Activated CD8-positive, alpha-beta memory T cell treated with anti-CD3 and anti-CD28 coated beads, Interleukin-2, amount 50 U/mL, for 1 hour (primary cell): Measurements from ENCODE around the gene PRSS36.
A peak's percentile ranks its signal among the peaks of the same experiment; 100 is the strongest.
"Not testable (repeated sequence)": the region's sequence is repeated elsewhere in the genome, so short reads cannot be mapped to it uniquely, and the experiment has no call there.

Experiments used
- DNase-seq: peaks from one replicate; pipeline ENCODE4 v3.0.0-alpha.2; 2020; ENCODE audit errors: extremely low read depth

Gene PRSS36

GRCh38 chr16:31142109-31143010, 7.5 kb downstream of the PRSS36 start:
- DNase-seq: peak; percentile 84

- no peak for DNase-seq
Measured at GRCh38 chr16:31141489-31142108, 8.3 kb downstream of the PRSS36 start.

DNA sequence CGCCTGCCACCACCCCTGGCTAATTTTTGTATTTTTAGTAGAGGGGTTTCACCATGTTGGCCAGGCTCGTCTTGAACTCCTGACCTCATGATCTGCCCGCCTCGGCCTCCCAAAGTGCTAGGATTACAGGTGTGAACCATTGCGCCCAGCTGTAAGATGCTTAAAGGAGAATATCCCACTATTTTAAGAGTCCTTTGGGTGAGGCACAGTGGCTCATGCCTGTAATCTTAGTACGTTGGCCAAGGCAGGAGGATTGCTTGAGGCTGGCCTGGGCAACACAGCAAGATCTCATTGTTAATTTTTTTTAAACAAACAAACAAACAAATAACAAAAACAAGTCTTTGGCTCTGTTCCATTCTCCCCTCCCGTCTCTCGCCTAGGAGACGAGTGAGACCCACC, 8.8 kb downstream of the PRSS36 start:
- not testable (repeated sequence) for DNase-seq

- DNase-seq: no peak
Measured at GRCh38 chr16:31138621-31139578, 11.0 kb downstream of the PRSS36 start.

DNA sequence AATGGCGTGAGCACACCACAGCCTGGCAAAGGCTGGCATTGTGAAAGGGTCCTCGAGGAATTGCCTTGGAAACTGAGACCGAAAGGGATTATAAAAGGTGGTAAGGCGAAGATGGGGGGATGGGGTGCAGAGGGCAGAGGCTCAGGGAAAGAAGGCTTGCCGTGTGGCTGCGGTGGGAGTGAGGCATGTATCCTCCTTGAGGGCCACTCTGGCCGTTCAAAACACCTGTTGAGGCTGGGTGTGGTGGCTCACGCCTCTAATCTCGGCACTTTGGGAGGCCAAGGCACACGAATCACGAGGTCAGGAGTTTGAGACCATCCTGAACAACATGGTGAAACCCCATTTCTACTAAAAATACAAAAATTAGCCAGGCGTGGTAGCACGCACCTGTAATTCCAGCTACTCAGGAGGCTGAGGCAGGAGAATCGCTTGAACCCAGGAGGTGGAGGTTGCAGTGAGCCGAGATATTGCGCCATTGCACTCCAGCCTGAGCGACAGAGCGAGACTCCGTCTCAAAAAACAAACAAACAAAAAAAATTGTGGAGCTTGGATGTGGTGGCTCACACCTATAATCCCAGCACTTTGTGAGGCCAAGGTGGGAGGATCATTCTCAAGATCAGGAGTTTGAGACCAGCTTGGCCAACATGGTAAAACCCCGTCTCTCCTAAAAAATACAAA, 12.9 kb downstream of the PRSS36 start:
- not testable (repeated sequence) for DNase-seq

DNA sequence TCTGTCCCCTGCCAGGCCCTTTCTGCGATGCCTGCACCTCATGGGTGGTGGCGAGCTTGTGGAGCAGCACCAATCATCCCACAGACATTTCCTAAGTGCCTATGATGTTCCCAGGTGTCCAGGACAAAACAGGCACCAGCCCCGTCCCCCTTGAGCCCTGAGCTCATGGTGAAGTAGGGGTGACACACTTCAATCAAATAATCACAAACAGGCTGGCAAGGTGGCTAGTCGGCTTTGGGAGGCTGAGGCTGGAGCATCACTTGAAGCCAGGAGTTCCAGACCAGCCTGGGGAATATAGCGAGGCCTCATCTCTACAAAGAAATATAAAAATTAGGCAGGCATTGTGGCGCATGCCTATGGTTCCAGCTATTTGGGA, 13.6 kb downstream of the PRSS36 start:
- DNase-seq: no peak

DNA sequence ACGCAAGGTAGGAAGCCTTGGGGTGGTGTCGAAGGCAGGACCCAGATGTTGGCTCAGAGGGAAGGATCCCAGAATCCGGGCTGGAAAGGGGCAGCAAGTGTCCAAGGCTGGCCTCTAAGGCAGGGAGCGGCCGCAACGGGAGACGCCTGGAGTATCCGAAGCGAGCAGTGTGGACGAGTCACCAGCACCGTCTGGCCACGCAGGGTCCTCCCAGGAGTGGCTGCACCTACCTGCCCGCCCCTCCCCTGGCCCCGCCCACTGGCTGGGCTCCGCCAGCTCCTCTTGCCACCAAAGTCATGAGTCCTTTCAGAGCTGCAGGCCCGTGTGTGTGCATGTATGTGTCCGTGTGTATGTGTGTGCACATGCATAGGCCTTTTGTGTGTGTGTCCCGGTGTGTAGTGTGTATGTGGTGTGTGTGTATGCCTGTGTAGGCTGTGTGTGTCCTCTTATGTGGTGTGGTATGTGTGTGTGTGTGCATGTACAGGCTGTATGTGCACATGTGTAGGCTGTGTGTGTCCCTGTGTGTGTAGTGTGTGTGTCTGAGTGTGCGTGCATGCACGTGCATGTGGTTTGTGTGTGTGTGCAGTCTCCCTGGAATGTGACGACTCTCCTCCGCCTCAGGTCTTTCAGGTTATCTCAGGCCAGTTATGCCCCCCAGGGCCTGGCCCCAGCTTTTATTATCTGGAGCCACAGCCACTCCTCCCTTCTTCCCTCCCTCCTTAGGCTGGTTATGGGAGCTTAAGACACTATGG, 14.2 kb downstream of the PRSS36 start, which contains the start of gene PRSS8:
Gene PRSS8 (minus strand): TSS at position 193 of the 752 bp plus-strand sequence. CDS start 229 bp downstream, outside the sequence.
- no peak for DNase-seq

- no peak for DNase-seq
Measured at GRCh38 chr16:31134625-31135534, 15.0 kb downstream of the PRSS36 start.

GRCh38 chr16:31134091-31134571, 15.7 kb downstream of the PRSS36 start:
- DNase-seq: no peak

- DNase-seq: no peak
Measured at GRCh38 chr16:31133046-31133501, 16.8 kb downstream of the PRSS36 start.

- DNase-seq: no peak
Measured at GRCh38 chr16:31132303-31132979, 17.4 kb downstream of the PRSS36 start.

- no peak for DNase-seq
Measured at GRCh38 chr16:31131841-31132271, 18.0 kb downstream of the PRSS36 start.

DNA sequence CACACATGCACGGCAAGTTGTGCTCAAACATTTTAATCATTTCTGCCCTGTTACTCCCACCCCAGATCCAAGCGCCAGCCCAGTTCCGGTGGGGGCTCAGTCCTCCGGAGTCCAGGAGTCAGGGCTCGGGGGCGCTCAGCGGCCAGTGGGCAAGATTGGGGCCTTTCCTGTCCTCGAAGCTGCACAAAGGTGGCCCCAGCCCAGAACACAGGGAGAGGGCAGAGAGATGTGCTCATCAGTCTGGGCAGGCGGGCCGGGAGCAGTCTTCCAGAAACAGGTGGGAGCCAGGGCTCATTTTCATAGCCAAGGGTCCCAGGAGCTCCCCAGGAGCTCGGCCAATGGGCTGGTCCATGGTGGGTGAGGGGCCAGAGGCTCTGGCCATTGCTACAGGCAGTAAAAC, 18.4 kb downstream of the PRSS36 start:
- DNase-seq: no peak

- DNase-seq: no peak
Measured at GRCh38 chr16:31130899-31131298, 19.0 kb downstream of the PRSS36 start.

GRCh38 chr16:31130336-31130891, 19.5 kb downstream of the PRSS36 start:
- no peak for DNase-seq

DNA sequence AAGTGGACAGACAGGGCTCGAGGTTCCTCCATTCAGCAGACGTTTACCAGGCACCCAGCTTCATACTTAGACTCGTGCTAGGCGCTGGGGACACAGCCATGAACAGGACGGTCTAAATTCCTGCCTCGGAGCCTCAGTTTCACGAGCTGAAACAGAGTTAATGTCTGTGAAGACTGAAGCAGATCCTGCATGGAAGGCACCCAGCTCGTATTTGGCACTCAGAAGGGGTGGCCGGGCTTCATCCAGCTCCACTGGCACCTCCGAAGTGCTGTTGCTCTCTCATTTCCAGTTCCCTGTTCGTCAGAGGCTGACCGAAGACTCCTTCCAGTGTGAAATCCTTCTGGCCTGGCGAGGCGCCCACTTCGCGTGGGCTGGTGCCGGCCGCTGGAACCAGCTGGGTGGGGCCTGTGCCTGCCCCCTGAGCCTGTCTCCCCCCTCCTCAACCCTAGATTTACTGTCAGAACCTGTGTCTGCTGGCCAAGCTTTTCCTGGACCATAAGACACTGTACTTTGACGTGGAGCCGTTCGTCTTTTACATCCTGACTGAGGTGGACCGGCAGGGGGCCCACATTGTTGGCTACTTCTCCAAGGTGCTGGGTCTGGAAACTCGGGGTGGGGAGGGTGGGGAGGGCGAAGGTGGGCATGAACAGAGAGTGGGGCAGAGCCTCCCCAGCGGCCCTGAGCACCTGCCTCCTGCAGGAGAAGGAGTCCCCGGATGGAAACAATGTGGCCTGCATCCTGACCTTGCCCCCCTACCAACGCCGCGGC, 20.1 kb downstream of the PRSS36 start:
- no peak for DNase-seq

DNA sequence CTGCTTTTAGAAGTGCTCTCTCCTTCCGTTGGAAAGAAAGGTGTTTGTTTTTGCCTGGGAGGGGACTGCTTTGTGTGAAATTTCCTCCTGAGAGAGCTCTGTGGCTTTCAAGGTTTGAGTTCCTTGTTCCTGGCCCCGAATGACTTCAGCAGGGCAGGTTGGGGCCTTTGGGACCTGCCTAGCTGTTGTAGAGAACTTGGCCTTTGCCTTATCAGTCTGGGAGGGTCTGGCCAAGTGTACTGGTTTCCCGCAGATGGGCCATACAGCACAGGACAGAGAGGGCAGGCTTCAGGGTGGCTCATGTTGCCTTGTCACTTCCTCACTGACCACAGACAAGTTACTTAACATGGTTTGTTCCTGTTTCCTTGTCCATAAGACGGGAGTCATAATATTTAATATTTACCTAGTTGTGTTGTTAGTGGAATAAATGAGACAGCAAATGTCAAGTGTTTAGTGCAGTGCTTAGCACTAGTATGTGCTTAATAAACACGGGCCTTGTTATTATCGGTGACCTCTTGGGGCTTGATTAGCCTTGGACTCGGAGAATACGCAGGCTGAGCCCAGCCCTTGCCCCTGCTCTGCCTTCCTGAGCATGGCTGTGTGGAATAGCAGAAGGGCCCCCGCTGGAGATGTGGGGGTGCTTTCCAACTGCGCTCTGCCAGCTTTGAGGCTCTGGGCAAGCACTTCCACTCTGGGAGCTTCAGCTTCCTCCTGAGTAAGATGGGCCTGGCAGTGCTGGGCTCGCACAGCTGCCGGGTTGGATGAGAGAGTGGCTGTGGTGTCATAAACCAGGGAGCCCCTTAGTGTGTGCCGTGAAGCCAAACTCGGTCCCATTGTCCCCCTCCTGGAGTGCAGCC, 20.9 kb downstream of the PRSS36 start:
- no peak for DNase-seq
